GM12878 (cell line): ENCODE data around the gene ARSI. TPM values are rescaled to one million over a fixed set of nuclear protein-coding genes. Genes with fewer than 3 reads are reported as not detected.

Experiments used
- ATAC-seq: fragments of 200-7000 bp; cut with Tn5 transposase; 3 replicates; pipeline ENCODE4 v1.9.1; 2020; ENCODE audit warnings: mild to moderate bottlenecking, moderate library complexity
- BruUV-seq: library from RNA; stranded (reverse); fragments of 400-500 nt; replicated peaks from 2 replicates; lab custom pipeline; 2021; lab: Mats Ljungman, UMichigan
- CTCF ChIA-PET: fragments of 300-600 bp; sonication (Branson Sonifier 250); formaldehyde crosslinking; extraction: SDS; loops from one replicate; lab custom pipeline; 2021; ENCODE audit warnings: inconsistent platforms; lab: Yijun Ruan, JAX
- POLR2A ChIA-PET: fragments of 350-600 bp; formaldehyde crosslinking; extraction: SDS; loops from one replicate; lab custom pipeline; 2021; ENCODE audit warnings: inconsistent platforms; lab: Charles Lee
- RAD21 ChIA-PET: fragments of 300-600 bp; sonication (Branson Sonifier 250); formaldehyde crosslinking; loops from one replicate; lab custom pipeline; 2023; ENCODE audit warnings: antibody characterized with exemption; ENCODE audit not compliant: unreplicated experiment; lab: Charles Lee
- SMC1A ChIA-PET: fragments of 300-600 bp; sonication (Branson Sonifier 250); formaldehyde crosslinking; loops from one replicate; lab custom pipeline; 2023; ENCODE audit not compliant: unreplicated experiment, uncharacterized antibody; lab: Charles Lee
- DNase-seq: peaks from one replicate; pipeline ENCODE4 v3.0.0-alpha.2; 2011; ENCODE audit warnings: low read depth, low spot score
- FAIRE-seq: peaks from 3 replicates; lab custom pipeline; 2011; peaks lifted over from hg19 to GRCh38; lab: Jason Lieb, UNC
- H2AFZ ChIP-seq: 2 replicates; pipeline ENCODE4 v1.6.0; 2011; ENCODE audit warnings: low read depth, low read length, control low read depth; ENCODE audit not compliant: control insufficient read depth
- H3K27ac ChIP-seq: 2 replicates; pipeline ENCODE4 v1.5.1; 2011; ENCODE audit warnings: control low read depth; ENCODE audit not compliant: control insufficient read depth, insufficient read depth
- H3K27me3 ChIP-seq, 2 experiments: replicated peaks in 1 of 2; 2 replicates each; pipeline versions ENCODE4 v1.6.0 to v1.6.1; 2011; ENCODE audit warnings: low read length in 1 of 2; ENCODE audit not compliant: control insufficient read depth in 2 of 2, insufficient read depth in 2 of 2
- H3K36me3 ChIP-seq, 2 experiments: 2 replicates each; pipeline ENCODE4 v1.5.1; 2011; ENCODE audit warnings: low read length in 1 of 2; ENCODE audit not compliant: control insufficient read depth in 2 of 2, insufficient read depth in 2 of 2
- H3K4me1 ChIP-seq: 2 replicates; pipeline ENCODE4 v1.6.1; 2011; ENCODE audit warnings: mild to moderate bottlenecking, low read length, moderate library complexity, mixed read lengths; ENCODE audit not compliant: control insufficient read depth, insufficient read depth
- H3K4me2 ChIP-seq: 2 replicates; pipeline ENCODE4 v1.6.0; 2011; ENCODE audit warnings: control low read depth; ENCODE audit not compliant: control insufficient read depth, insufficient read depth
- H3K4me3 ChIP-seq: fragments of 200-600 bp; sonication (generic); 2 replicates; pipeline ENCODE4 v1.5.1; 2016
- H3K79me2 ChIP-seq: 2 replicates; pipeline ENCODE4 v1.6.0; 2011; ENCODE audit warnings: low read length; ENCODE audit not compliant: control insufficient read depth, insufficient read depth
- H3K9ac ChIP-seq: 2 replicates; pipeline ENCODE4 v1.8.0; 2011; ENCODE audit warnings: low read length, control low read depth, mixed read lengths; ENCODE audit not compliant: control insufficient read depth, insufficient read depth
- H3K9me3 ChIP-seq: replicated peaks from 3 replicates; pipeline ENCODE4 v1.5.1; 2011; ENCODE audit warnings: mild to moderate bottlenecking, low read length; ENCODE audit not compliant: control insufficient read depth, insufficient read depth
- H4K20me1 ChIP-seq: 2 replicates; pipeline ENCODE4 v1.6.0; 2011; ENCODE audit not compliant: control insufficient read depth, insufficient read depth
- GATAD2B ChIP-seq: fragments of 450-650 bp; conservative IDR thresholded peaks from 2 replicates; pipeline ENCODE4 v1.6.1; 2017; ENCODE audit warnings: low read depth, mild to moderate bottlenecking, moderate library complexity
- HDAC2 ChIP-seq: fragments of 200-600 bp; sonication (generic); IDR thresholded peaks from 2 replicates; pipeline ENCODE4 v1.6.1; 2017
- RB1 ChIP-seq: fragments of 450-650 bp; formaldehyde crosslinking; IDR thresholded peaks from 2 replicates; pipeline ENCODE4 v1.6.1; 2017; ENCODE audit warnings: mild to moderate bottlenecking, borderline replicate concordance
- RCOR1 ChIP-seq: conservative IDR thresholded peaks from 2 replicates; pipeline ENCODE4 v1.6.1; 2012; ENCODE audit warnings: low read depth, low read length, improper control_type of control experiment
- SMAD5 ChIP-seq: IDR thresholded peaks from 2 replicates; pipeline ENCODE4 v1.6.1; 2016; ENCODE audit warnings: antibody characterized with exemption, low read depth
- YBX1 ChIP-seq: fragments of 450-650 bp; IDR thresholded peaks from 2 replicates; pipeline ENCODE4 v1.6.1; 2016; ENCODE audit warnings: antibody characterized with exemption
- YY1 ChIP-seq: IDR thresholded peaks from 2 replicates; pipeline ENCODE4 v1.6.1; 2011; ENCODE audit warnings: low read depth, mild to moderate bottlenecking, low read length
- ZBED1 ChIP-seq: IDR thresholded peaks from 2 replicates; pipeline ENCODE4 v1.6.1; 2016; ENCODE audit warnings: borderline replicate concordance
- WGBS: methylation state at CpG from one replicate; pipeline ENCODE4 v1.1.6; 2016; ENCODE audit warnings: low lambda C conversion rate; ENCODE audit not compliant: insufficient replicate concordance, insufficient coverage; ENCODE audit errors: missing lambda C conversion rate; 5-methylcytosine and 5-hydroxymethylcytosine counted together
- in situ Hi-C: fragments of 300-500 bp; cut with MboI; formaldehyde crosslinking; loops from 9 replicates; pipeline ENCODE4 v1.14.3; 2018; ENCODE audit warnings: mixed read lengths
- intact Hi-C: fragments of 100-400 bp; cut with micrococcal nuclease; formaldehyde crosslinking; loops from one replicate; pipeline ENCODE4 v1.14.2; 2022; ENCODE audit not compliant: unreplicated experiment
- polyA plus RNA-seq, 11 experiments: library from polyadenylated mRNA; depleted of rRNA in 4 of 11; unstranded in 6 of 11; stranded (reverse) in 5 of 11; fragments of >200 nt; fragmentation: Nextera tagmentation in 4 of 11; fragmentation: Illumina TruSeq in 1 of 11; extraction: Ambion mirVana in 4 of 11; extraction: Trizol in 1 of 11; gene quantifications; 1 replicate in 1 of 11; 2 replicates in 10 of 11; pipeline versions ENCODE4 v1.2.1 to v1.2.3, GENCODE V29; 2011 to 2016; ENCODE audit warnings: inconsistent platforms in 2 of 11, missing spikeins in 2 of 11, low read depth in 1 of 11
- total RNA-seq, 4 experiments: library from RNA; depleted of rRNA in 3 of 4; stranded (reverse); fragments of >200 nt in 3 of 4; fragmentation: Illumina TruSeq in 1 of 4; extraction: Trizol in 1 of 4; gene quantifications; 2 replicates each; pipeline versions ENCODE4 v1.2.1 to v1.2.3, GENCODE V29; 2013 to 2021
- TF ChIP-seq, protein P1 (sequence below): fragments of 450-650 bp; formaldehyde crosslinking; IDR thresholded peaks from 2 replicates; pipeline ENCODE4 v1.4.0; 2020; ENCODE audit warnings: mild to moderate bottlenecking, moderate library complexity
- TF ChIP-seq, protein P2 (sequence below): IDR thresholded peaks from 2 replicates; pipeline ENCODE4 v1.6.1; 2011; ENCODE audit warnings: mild to moderate bottlenecking, low read depth, low read length, moderate library complexity; ENCODE audit not compliant: insufficient replicate concordance
- TF ChIP-seq, protein P3 (sequence below): fragments of 450-650 bp; IDR thresholded peaks from 2 replicates; pipeline ENCODE4 v1.6.1; 2018; ENCODE audit warnings: borderline replicate concordance, mild to moderate bottlenecking; ENCODE audit not compliant: partially characterized antibody

The ARSI gene
- total and polyA plus RNA-seq, 10 of the 15 experiments (the other 5 are each of a cell fraction or from before 2014, with no cell fraction given) = not detected

DNA sequence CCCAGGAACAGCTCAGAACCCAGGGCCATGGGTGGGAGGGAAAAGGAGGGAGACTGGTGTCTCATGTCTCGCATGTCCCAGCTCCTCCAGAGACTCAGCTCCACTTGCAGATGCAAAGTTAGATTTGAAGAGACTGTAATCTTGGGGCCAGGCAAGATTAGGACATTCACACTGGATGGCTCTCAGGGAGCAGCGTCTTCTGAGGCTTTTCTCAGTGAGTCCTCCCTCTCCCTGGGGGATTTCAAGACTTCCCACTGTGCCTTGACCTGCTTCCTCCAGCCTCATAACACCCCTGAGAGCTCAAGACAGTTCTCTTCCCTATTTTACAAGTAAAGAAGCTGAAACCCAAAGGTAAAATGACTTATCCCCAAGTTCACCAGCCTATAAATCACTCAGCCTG, 44.3 kb upstream of the ARSI start:
- no peak for DNase-seq
- POLR2A ChIA-PET = no interaction called here
- WGBS = 19% methylated on average over 2 of the region's 2 CpGs
- Histone ChIP-seq H3K9me3 (no peaks in the 10 kb centered on the region), H3K27ac (no peak overlapping the region), H3K4me3 (no peak overlapping the region), H2AFZ (no peak overlapping the region), H3K36me3 (no peaks in the 10 kb centered on the region), H3K4me1 (peaks cover 13% of the 10 kb centered on the region), H3K9ac (no peak overlapping the region), H3K79me2 (no peaks in the 10 kb centered on the region), H4K20me1 (no peaks in the 10 kb centered on the region), H3K27me3 (no peaks in the 10 kb centered on the region), H3K4me2 (no peak overlapping the region)
- FAIRE-seq = no peak
- ATAC-seq = no peak
- CTCF ChIA-PET = interaction anchor here (1.0 to 5.1 kb wide), 2 partner anchors 73 to 89 kb away, joined by 3 to 27 read pairs; no protein-coding TSS in a partner anchor
- in situ Hi-C loops = no loop called here
- RAD21 ChIA-PET = interaction anchor here (0.6 kb wide), 1 partner anchor 854 kb away, joined by 3 read pairs; no protein-coding TSS in a partner anchor
- intact Hi-C loops = no loop called here
- SMC1A ChIA-PET = no interaction called here
- no TSS peak for BruUV-seq
- TF ChIP-seq GATAD2B (no peak), ZBED1 (no peak), RCOR1 (no peak), HDAC2 (no peak), YBX1 (no peak), SMAD5 (no peak), RB1 (no peak), YY1 (no peak)
- TF ChIP-seq, protein P1, sequence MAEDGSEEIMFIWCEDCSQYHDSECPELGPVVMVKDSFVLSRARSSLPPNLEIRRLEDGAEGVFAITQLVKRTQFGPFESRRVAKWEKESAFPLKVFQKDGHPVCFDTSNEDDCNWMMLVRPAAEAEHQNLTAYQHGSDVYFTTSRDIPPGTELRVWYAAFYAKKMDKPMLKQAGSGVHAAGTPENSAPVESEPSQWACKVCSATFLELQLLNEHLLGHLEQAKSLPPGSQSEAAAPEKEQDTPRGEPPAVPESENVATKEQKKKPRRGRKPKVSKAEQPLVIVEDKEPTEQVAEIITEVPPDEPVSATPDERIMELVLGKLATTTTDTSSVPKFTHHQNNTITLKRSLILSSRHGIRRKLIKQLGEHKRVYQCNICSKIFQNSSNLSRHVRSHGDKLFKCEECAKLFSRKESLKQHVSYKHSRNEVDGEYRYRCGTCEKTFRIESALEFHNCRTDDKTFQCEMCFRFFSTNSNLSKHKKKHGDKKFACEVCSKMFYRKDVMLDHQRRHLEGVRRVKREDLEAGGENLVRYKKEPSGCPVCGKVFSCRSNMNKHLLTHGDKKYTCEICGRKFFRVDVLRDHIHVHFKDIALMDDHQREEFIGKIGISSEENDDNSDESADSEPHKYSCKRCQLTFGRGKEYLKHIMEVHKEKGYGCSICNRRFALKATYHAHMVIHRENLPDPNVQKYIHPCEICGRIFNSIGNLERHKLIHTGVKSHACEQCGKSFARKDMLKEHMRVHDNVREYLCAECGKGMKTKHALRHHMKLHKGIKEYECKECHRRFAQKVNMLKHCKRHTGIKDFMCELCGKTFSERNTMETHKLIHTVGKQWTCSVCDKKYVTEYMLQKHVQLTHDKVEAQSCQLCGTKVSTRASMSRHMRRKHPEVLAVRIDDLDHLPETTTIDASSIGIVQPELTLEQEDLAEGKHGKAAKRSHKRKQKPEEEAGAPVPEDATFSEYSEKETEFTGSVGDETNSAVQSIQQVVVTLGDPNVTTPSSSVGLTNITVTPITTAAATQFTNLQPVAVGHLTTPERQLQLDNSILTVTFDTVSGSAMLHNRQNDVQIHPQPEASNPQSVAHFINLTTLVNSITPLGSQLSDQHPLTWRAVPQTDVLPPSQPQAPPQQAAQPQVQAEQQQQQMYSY (CRISPR knock-in tag) = no peak
- TF ChIP-seq, protein P2, sequence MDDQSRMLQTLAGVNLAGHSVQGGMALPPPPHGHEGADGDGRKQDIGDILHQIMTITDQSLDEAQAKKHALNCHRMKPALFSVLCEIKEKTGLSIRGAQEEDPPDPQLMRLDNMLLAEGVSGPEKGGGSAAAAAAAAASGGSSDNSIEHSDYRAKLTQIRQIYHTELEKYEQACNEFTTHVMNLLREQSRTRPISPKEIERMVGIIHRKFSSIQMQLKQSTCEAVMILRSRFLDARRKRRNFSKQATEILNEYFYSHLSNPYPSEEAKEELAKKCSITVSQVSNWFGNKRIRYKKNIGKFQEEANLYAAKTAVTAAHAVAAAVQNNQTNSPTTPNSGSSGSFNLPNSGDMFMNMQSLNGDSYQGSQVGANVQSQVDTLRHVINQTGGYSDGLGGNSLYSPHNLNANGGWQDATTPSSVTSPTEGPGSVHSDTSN = no peak
- TF ChIP-seq, protein P3, sequence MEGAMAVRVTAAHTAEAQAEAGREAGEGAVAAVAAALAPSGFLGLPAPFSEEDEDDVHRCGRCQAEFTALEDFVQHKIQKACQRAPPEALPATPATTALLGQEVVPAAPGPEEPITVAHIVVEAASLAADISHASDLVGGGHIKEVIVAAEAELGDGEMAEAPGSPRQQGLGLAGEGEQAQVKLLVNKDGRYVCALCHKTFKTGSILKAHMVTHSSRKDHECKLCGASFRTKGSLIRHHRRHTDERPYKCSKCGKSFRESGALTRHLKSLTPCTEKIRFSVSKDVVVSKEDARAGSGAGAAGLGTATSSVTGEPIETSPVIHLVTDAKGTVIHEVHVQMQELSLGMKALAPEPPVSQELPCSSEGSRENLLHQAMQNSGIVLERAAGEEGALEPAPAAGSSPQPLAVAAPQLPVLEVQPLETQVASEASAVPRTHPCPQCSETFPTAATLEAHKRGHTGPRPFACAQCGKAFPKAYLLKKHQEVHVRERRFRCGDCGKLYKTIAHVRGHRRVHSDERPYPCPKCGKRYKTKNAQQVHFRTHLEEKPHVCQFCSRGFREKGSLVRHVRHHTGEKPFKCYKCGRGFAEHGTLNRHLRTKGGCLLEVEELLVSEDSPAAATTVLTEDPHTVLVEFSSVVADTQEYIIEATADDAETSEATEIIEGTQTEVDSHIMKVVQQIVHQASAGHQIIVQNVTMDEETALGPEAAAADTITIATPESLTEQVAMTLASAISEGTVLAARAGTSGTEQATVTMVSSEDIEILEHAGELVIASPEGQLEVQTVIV = no peak
